GM19351 (cell line): ENCODE data around the gene NSG2.

Experiments used
- ATAC-seq: cut with Tn5 transposase; IDR thresholded peaks from one replicate; pipeline ENCODE4 v1.9.1; 2021; ENCODE audit warnings: mild to moderate bottlenecking, moderate library complexity; ENCODE audit not compliant: unreplicated experiment

The NSG2 gene

GRCh38 chr5:174147551-174147950 is 102.0 kb downstream of the NSG2 start:
- ATAC-seq, result no peak

- ATAC-seq, result no peak
Measured at GRCh38 chr5:174148721-174149120, 103.2 kb downstream of the NSG2 start.

GRCh38 chr5:174149426-174149825 is 103.9 kb downstream of the NSG2 start:
- ATAC-seq, result no peak

- ATAC-seq, result no peak
Measured at GRCh38 chr5:174149989-174150388, 104.5 kb downstream of the NSG2 start.

- ATAC-seq, result no peak
Measured at GRCh38 chr5:174151599-174152181, 106.2 kb downstream of the NSG2 start.

- no peak for ATAC-seq
Measured at GRCh38 chr5:174154559-174154958, 109.1 kb downstream of the NSG2 start.

- no peak for ATAC-seq
Measured at GRCh38 chr5:174155281-174155680, 109.8 kb downstream of the NSG2 start.

- no peak for ATAC-seq
Measured at GRCh38 chr5:174155706-174156105, 110.2 kb downstream of the NSG2 start.

- ATAC-seq, result no peak
Measured at GRCh38 chr5:174157048-174157447, 111.5 kb downstream of the NSG2 start.
